ENCODE measurements around the gene TAF11L14. TPM values are rescaled to one million over a fixed set of nuclear protein-coding genes. Genes with fewer than 3 reads are reported as not detected.
"Not testable (repeated sequence)": the region's sequence is repeated elsewhere in the genome, so short reads cannot be mapped to it uniquely, and the experiment has no call there.

Gene TAF11L14
- total RNA-seq, 1 experiment from 2014 or later = not detected

DNA sequence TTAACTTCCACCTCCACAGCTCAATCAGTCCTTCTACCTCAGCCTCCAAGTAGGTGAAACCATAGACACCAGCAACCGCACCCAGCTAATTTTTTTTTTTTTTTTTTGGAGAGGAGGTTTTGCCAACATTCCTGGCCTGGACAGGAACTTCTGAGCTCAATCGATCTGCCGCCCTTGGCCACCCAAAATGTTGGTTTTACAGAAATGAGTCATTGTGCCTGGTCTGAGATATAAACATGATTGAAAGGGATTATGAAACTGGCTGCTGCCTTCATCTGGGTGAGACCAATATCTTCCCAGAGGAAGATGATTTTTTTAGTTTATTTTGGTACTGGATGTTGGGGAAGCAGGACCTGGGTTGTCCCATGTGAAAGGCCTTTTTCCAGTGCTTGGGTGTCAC lies 14.9 kb upstream of the TAF11L14 start:
- Histone ChIP-seq H3K27ac (no peak overlapping the region), H3K9me3 (ENCODE audit: insufficient read depth, low read depth) (no peaks in the 10 kb centered on the region), H3F3A (ENCODE audit: insufficient read depth, low read depth) (no peaks in the 10 kb centered on the region), H3K9me2 (ENCODE audit: insufficient read depth) (no peaks in the 10 kb centered on the region), H3K27me3 (ENCODE audit: insufficient read depth, low read depth) (peaks cover 28% of the 10 kb centered on the region), H3K79me2 (ENCODE audit: low read depth) (no peaks in the 10 kb centered on the region), H3K4me2 (no peak overlapping the region), H2AFZ (no peak overlapping the region), H3K4me3 (no peak overlapping the region), H3K36me3 (ENCODE audit: low read depth) (no peaks in the 10 kb centered on the region), H3K4me1 (replicated peaks; ENCODE audit: insufficient read depth) (no peaks in the 10 kb centered on the region), H4K20me1 (ENCODE audit: insufficient read depth) (no peaks in the 10 kb centered on the region)
- ChIA-PET CTCF (interaction anchor here (0.6 kb wide), 1 partner anchor 652 kb away, joined by 4 read pairs; no protein-coding TSS in a partner anchor), POLR2A (ENCODE audit: unreplicated experiment) (no interaction called here)
- intact Hi-C loops (cut with micrococcal nuclease; ENCODE audit: unreplicated experiment) = no loop called here
- BruUV-seq (replicated peaks) = no TSS peak
- DNase-seq = no peak
- TF ChIP-seq, protein P1, sequence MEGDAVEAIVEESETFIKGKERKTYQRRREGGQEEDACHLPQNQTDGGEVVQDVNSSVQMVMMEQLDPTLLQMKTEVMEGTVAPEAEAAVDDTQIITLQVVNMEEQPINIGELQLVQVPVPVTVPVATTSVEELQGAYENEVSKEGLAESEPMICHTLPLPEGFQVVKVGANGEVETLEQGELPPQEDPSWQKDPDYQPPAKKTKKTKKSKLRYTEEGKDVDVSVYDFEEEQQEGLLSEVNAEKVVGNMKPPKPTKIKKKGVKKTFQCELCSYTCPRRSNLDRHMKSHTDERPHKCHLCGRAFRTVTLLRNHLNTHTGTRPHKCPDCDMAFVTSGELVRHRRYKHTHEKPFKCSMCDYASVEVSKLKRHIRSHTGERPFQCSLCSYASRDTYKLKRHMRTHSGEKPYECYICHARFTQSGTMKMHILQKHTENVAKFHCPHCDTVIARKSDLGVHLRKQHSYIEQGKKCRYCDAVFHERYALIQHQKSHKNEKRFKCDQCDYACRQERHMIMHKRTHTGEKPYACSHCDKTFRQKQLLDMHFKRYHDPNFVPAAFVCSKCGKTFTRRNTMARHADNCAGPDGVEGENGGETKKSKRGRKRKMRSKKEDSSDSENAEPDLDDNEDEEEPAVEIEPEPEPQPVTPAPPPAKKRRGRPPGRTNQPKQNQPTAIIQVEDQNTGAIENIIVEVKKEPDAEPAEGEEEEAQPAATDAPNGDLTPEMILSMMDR (conservative IDR thresholded peaks at IDR 0.05) = no peak
- TF ChIP-seq EZH2 (IDR thresholded peaks at IDR 0.05; ENCODE audit: low read depth) = no peak

- Histone ChIP-seq H3K4me3 (no peak overlapping the region), H3K4me1 (replicated peaks; ENCODE audit: insufficient read depth) (no peaks in the 10 kb centered on the region), H4K20me1 (ENCODE audit: insufficient read depth) (no peaks in the 10 kb centered on the region), H3K27ac (no peak overlapping the region), H3F3A (ENCODE audit: insufficient read depth, low read depth) (no peaks in the 10 kb centered on the region), H3K36me3 (ENCODE audit: low read depth) (no peaks in the 10 kb centered on the region), H2AFZ (no peak overlapping the region), H3K9me2 (ENCODE audit: insufficient read depth) (no peaks in the 10 kb centered on the region), H3K4me2 (no peak overlapping the region), H3K79me2 (ENCODE audit: low read depth) (no peaks in the 10 kb centered on the region), H3K9me3 (ENCODE audit: insufficient read depth, low read depth) (no peaks in the 10 kb centered on the region), H3K27me3 (ENCODE audit: insufficient read depth, low read depth) (peaks cover 34% of the 10 kb centered on the region)
- ChIA-PET CTCF (no interaction called here), POLR2A (ENCODE audit: unreplicated experiment) (no interaction called here)
- no peak for TF ChIP-seq EZH2 (IDR thresholded peaks at IDR 0.05; ENCODE audit: low read depth)
- TF ChIP-seq, protein P1 (conservative IDR thresholded peaks at IDR 0.05) = peak; percentile 49
- BruUV-seq (replicated peaks) = no TSS peak
- intact Hi-C loops (cut with micrococcal nuclease; ENCODE audit: unreplicated experiment) = no loop called here
- DNase-seq = no peak
Measured at GRCh38 chr5:17620627-17621026, 13.6 kb upstream of the TAF11L14 start.

- Histone ChIP-seq H3F3A (ENCODE audit: insufficient read depth, low read depth) (no peaks in the 10 kb centered on the region), H3K4me3 (no peak overlapping the region), H2AFZ (no peak overlapping the region), H4K20me1 (ENCODE audit: insufficient read depth) (no peaks in the 10 kb centered on the region), H3K9me2 (ENCODE audit: insufficient read depth) (no peaks in the 10 kb centered on the region), H3K9me3 (ENCODE audit: insufficient read depth, low read depth) (no peaks in the 10 kb centered on the region), H3K4me2 (no peak overlapping the region), H3K27ac (no peak overlapping the region), H3K79me2 (ENCODE audit: low read depth) (no peaks in the 10 kb centered on the region), H3K36me3 (ENCODE audit: low read depth) (no peaks in the 10 kb centered on the region), H3K4me1 (replicated peaks; ENCODE audit: insufficient read depth) (no peaks in the 10 kb centered on the region), H3K27me3 (ENCODE audit: insufficient read depth, low read depth) (peaks cover 49% of the 10 kb centered on the region)
- TF ChIP-seq, protein P1 (conservative IDR thresholded peaks at IDR 0.05) = no peak
- intact Hi-C loops (cut with micrococcal nuclease; ENCODE audit: unreplicated experiment) = no loop called here
- DNase-seq = no peak
- BruUV-seq (replicated peaks) = no TSS peak
- CTCF ChIA-PET = no interaction called here
- POLR2A ChIA-PET (ENCODE audit: unreplicated experiment) = no interaction called here
Measured at GRCh38 chr5:17625686-17626085, 8.6 kb upstream of the TAF11L14 start.

DNA sequence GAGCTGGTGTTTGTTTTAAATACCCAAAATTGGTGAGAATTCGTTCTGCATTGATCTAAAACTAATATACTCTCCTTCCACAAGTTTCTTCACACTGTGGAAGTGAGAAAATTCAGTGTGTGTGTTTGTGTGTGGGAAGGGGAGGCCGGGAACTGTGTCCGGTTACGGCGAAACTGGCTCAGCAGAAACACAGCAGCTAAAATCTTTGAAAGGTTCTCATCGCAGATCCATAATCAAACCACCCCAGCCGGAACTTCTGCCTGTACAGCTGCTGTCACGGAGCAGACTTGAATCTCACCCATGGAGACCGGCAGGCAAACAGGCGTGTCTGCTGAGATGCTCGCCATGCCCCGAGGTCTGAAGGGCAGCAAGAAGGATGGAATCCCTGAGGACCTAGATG lies 2.5 kb upstream of the TAF11L14 start, which contains the start of gene TAF11L13:
Gene TAF11L13, plus strand, starts transcription at position 301 of the 400 bp plus-strand sequence.
- H3K4me2 ChIP-seq; BruUV-seq (replicated peaks); H3F3A ChIP-seq (ENCODE audit: insufficient read depth, low read depth); H3K4me1 ChIP-seq (replicated peaks; ENCODE audit: insufficient read depth); H2AFZ ChIP-seq; H4K20me1 ChIP-seq (ENCODE audit: insufficient read depth); DNase-seq; H3K79me2 ChIP-seq (ENCODE audit: low read depth); H3K36me3 ChIP-seq (ENCODE audit: low read depth); H3K9me2 ChIP-seq (ENCODE audit: insufficient read depth); POLR2A ChIA-PET (ENCODE audit: unreplicated experiment); H3K27ac ChIP-seq; H3K4me3 ChIP-seq; intact Hi-C loops (cut with micrococcal nuclease; ENCODE audit: unreplicated experiment); CTCF ChIA-PET; H3K9me3 ChIP-seq (ENCODE audit: insufficient read depth, low read depth): not testable (repeated sequence)
- H3K27me3 ChIP-seq (ENCODE audit: insufficient read depth, low read depth) = peaks cover 34% of the 10 kb centered on the region

GRCh38 chr5:17649232-17649631 lies 15.0 kb downstream of the TAF11L14 start:
- H3K4me2 ChIP-seq; H3K9me2 ChIP-seq (ENCODE audit: insufficient read depth); H3K4me3 ChIP-seq; H3K4me1 ChIP-seq (replicated peaks; ENCODE audit: insufficient read depth); H3F3A ChIP-seq (ENCODE audit: insufficient read depth, low read depth); POLR2A ChIA-PET (ENCODE audit: unreplicated experiment); H3K9me3 ChIP-seq (ENCODE audit: insufficient read depth, low read depth); intact Hi-C loops (cut with micrococcal nuclease; ENCODE audit: unreplicated experiment); H4K20me1 ChIP-seq (ENCODE audit: insufficient read depth); H3K36me3 ChIP-seq (ENCODE audit: low read depth); H3K79me2 ChIP-seq (ENCODE audit: low read depth); BruUV-seq (replicated peaks); CTCF ChIA-PET; H2AFZ ChIP-seq; H3K27ac ChIP-seq; DNase-seq: not testable (repeated sequence)
- H3K27me3 ChIP-seq (ENCODE audit: insufficient read depth, low read depth) = peaks cover 23% of the 10 kb centered on the region; the same call in 1 of the 2 replicates
